Ectodermal cell (in vitro differentiated cells): ENCODE results near the gene FRMPD4.

Source experiments
- H3K27ac ChIP-seq: 2 replicates; pipeline ENCODE4 v1.7.0; 2013; ENCODE audit warnings: mild to moderate bottlenecking, low read depth, low read length; ENCODE audit not compliant: insufficient read depth, poor library complexity, severe bottlenecking
- H3K27me3 ChIP-seq: 2 replicates; pipeline ENCODE4 v1.7.0; 2013; ENCODE audit warnings: mild to moderate bottlenecking, low read length; ENCODE audit not compliant: insufficient read depth, control insufficient read depth, poor library complexity, severe bottlenecking
- H3K36me3 ChIP-seq: one replicate; pipeline ENCODE4 v1.7.0; 2013; ENCODE audit warnings: low read length; ENCODE audit not compliant: control insufficient read depth, insufficient read depth
- H3K4me1 ChIP-seq: one replicate; pipeline ENCODE4 v1.7.0; 2013; ENCODE audit warnings: low read length; ENCODE audit not compliant: control insufficient read depth, insufficient read depth
- H3K4me3 ChIP-seq: 2 replicates; pipeline ENCODE4 v1.7.0; 2013; ENCODE audit warnings: low read depth, low read length, control low read depth; ENCODE audit not compliant: insufficient read depth
- H3K9me3 ChIP-seq: 2 replicates; pipeline ENCODE4 v1.7.0; 2013; ENCODE audit warnings: mild to moderate bottlenecking, low read length, moderate library complexity; ENCODE audit not compliant: control insufficient read depth
- WGBS, 2 experiments: methylation state at CpG; one replicate each; pipeline ENCODE4 v1.1.7; 2013; ENCODE audit warnings: missing lambda C conversion rate in 2 of 2; 5-methylcytosine and 5-hydroxymethylcytosine counted together

FRMPD4 gene

GRCh38 chrX:12378706-12379105, 240.4 kb downstream of the FRMPD4 start:
- Histone ChIP-seq H3K27ac (no peak overlapping the region), H3K27me3 (no peaks in the 10 kb centered on the region), H3K36me3 (no peaks in the 10 kb centered on the region), H3K4me1 (no peaks in the 10 kb centered on the region), H3K9me3 (no peaks in the 10 kb centered on the region), H3K4me3 (no peak overlapping the region)
- WGBS, 2 experiments: 95 to 100% methylated on average over 1 of the region's 1 CpG

GRCh38 chrX:12379671-12380070, 241.4 kb downstream of the FRMPD4 start:
- no peaks in the 10 kb centered on the region for H3K36me3 ChIP-seq
- no peaks in the 10 kb centered on the region for H3K9me3 ChIP-seq
- H3K27ac ChIP-seq: no peak overlapping the region
- H3K4me3 ChIP-seq: no peak overlapping the region
- no peaks in the 10 kb centered on the region for H3K27me3 ChIP-seq
- 92 to 93% methylated on average over 3 of the region's 3 CpGs for WGBS, 2 experiments
- H3K4me1 ChIP-seq: no peaks in the 10 kb centered on the region

GRCh38 chrX:12383196-12383595, 244.9 kb downstream of the FRMPD4 start:
- WGBS, 2 experiments: 42 to 48% methylated on average over 2 of the region's 2 CpGs
- Histone ChIP-seq H3K27ac (no peak overlapping the region), H3K9me3 (no peaks in the 10 kb centered on the region), H3K4me1 (no peaks in the 10 kb centered on the region), H3K4me3 (no peak overlapping the region), H3K36me3 (no peaks in the 10 kb centered on the region), H3K27me3 (no peaks in the 10 kb centered on the region)

GRCh38 chrX:12390301-12390700, 252.0 kb downstream of the FRMPD4 start:
- H3K9me3 ChIP-seq: no peaks in the 10 kb centered on the region
- no peak overlapping the region for H3K4me3 ChIP-seq
- H3K36me3 ChIP-seq: no peaks in the 10 kb centered on the region
- no peaks in the 10 kb centered on the region for H3K27me3 ChIP-seq
- 80% methylated on average over 1 of the region's 1 CpG; no CpG with 5 or more reads in 1 of the 2 experiments for WGBS, 2 experiments
- H3K27ac ChIP-seq: no peak overlapping the region
- no peaks in the 10 kb centered on the region for H3K4me1 ChIP-seq

- Histone ChIP-seq H3K27me3 (no peaks in the 10 kb centered on the region), H3K27ac (no peak overlapping the region), H3K4me1 (no peaks in the 10 kb centered on the region), H3K4me3 (no peak overlapping the region), H3K9me3 (no peaks in the 10 kb centered on the region), H3K36me3 (no peaks in the 10 kb centered on the region)
These were observed 258.3 kb downstream of the FRMPD4 start for GRCh38 chrX:12396584-12396983.

GRCh38 chrX:12400218-12400617, 261.9 kb downstream of the FRMPD4 start:
- Histone ChIP-seq H3K9me3 (no peaks in the 10 kb centered on the region), H3K4me1 (no peaks in the 10 kb centered on the region), H3K36me3 (no peaks in the 10 kb centered on the region), H3K27me3 (no peaks in the 10 kb centered on the region), H3K4me3 (no peak overlapping the region), H3K27ac (no peak overlapping the region)
- WGBS, 2 experiments: 64 to 83% methylated on average over 1 of the region's 4 CpGs

GRCh38 chrX:12401252-12401651, 263.0 kb downstream of the FRMPD4 start:
- Histone ChIP-seq H3K27me3 (no peaks in the 10 kb centered on the region), H3K27ac (no peak overlapping the region), H3K4me3 (no peak overlapping the region), H3K4me1 (no peaks in the 10 kb centered on the region), H3K9me3 (no peaks in the 10 kb centered on the region), H3K36me3 (no peaks in the 10 kb centered on the region)
- WGBS, 2 experiments: 100% methylated on average over 1 of the region's 1 CpG; no CpG with 5 or more reads in 1 of the 2 experiments

GRCh38 chrX:12403474-12404082, 265.3 kb downstream of the FRMPD4 start:
- WGBS, 2 experiments: 90 to 97% methylated on average over 3 of the region's 3 CpGs
- no peak overlapping the region for H3K27ac ChIP-seq

GRCh38 chrX:12405306-12405705, 267.0 kb downstream of the FRMPD4 start:
- Histone ChIP-seq H3K27ac (no peak overlapping the region), H3K36me3 (no peaks in the 10 kb centered on the region)
- WGBS, 2 experiments: 83 to 100% methylated on average over 1 to 2 of the region's 2 CpGs

More at GRCh38 chrX:12403474-12404082, 265.3 kb downstream of the FRMPD4 start:
- Histone ChIP-seq H3K36me3 (no peaks in the 10 kb centered on the region), H3K4me1 (no peaks in the 10 kb centered on the region), H3K9me3 (no peaks in the 10 kb centered on the region), H3K27me3 (no peaks in the 10 kb centered on the region), H3K4me3 (no peak overlapping the region)

GRCh38 chrX:12410523-12410922, 272.2 kb downstream of the FRMPD4 start:
- H3K9me3 ChIP-seq: no peaks in the 10 kb centered on the region
- H3K36me3 ChIP-seq: no peaks in the 10 kb centered on the region
- no peak overlapping the region for H3K4me3 ChIP-seq
- H3K4me1 ChIP-seq: no peaks in the 10 kb centered on the region
- 94 to 95% methylated on average over 2 to 3 of the region's 6 CpGs for WGBS, 2 experiments
- no peak overlapping the region for H3K27ac ChIP-seq
- no peaks in the 10 kb centered on the region for H3K27me3 ChIP-seq

More at GRCh38 chrX:12405306-12405705, 267.0 kb downstream of the FRMPD4 start:
- no peak overlapping the region for H3K4me3 ChIP-seq
- no peaks in the 10 kb centered on the region for H3K27me3 ChIP-seq
- no peaks in the 10 kb centered on the region for H3K4me1 ChIP-seq
- no peaks in the 10 kb centered on the region for H3K9me3 ChIP-seq

- Histone ChIP-seq H3K4me1 (no peaks in the 10 kb centered on the region), H3K4me3 (no peak overlapping the region), H3K36me3 (no peaks in the 10 kb centered on the region), H3K9me3 (no peaks in the 10 kb centered on the region), H3K27ac (no peak overlapping the region), H3K27me3 (no peaks in the 10 kb centered on the region)
- WGBS, 2 experiments: 88 to 100% methylated on average over 1 of the region's 1 CpG
These were observed 273.6 kb downstream of the FRMPD4 start for GRCh38 chrX:12411831-12412230.
